Choroid plexus epithelial cell (primary cell): ENCODE data around the gene SLC35F4.

ENCODE experiments used
- DNase-seq: peaks from one replicate; pipeline ENCODE4 v3.0.0-alpha.2; 2010; ENCODE audit warnings: low read depth
- H3K4me3 ChIP-seq: 2 replicates; pipeline ENCODE4 v1.5.1; 2011; ENCODE audit warnings: low read depth, mild to moderate bottlenecking, control low read depth, low read length, moderate library complexity
- CTCF ChIP-seq: conservative IDR thresholded peaks from 2 replicates; pipeline ENCODE4 v1.5.1; 2011; ENCODE audit warnings: low read depth, mild to moderate bottlenecking, control low read depth, inconsistent platforms, low read length, moderate library complexity

Gene SLC35F4

GRCh38 chr14:57652769-57653168 lies 213.1 kb downstream of the SLC35F4 start:
- DNase-seq, result peak; percentile 0
- no peak for TF ChIP-seq CTCF
- no peak overlapping the region for H3K4me3 ChIP-seq

GRCh38 chr14:57641776-57642175 lies 224.1 kb downstream of the SLC35F4 start:
- H3K4me3 ChIP-seq, result no peak overlapping the region
- no peak for DNase-seq
- no peak for TF ChIP-seq CTCF

- TF ChIP-seq CTCF, result no peak
- DNase-seq, result no peak
- H3K4me3 ChIP-seq, result no peak overlapping the region
Observed at GRCh38 chr14:57640036-57640435, 225.9 kb downstream of the SLC35F4 start.

- TF ChIP-seq CTCF, result no peak
- DNase-seq, result no peak
- H3K4me3 ChIP-seq, result no peak overlapping the region
Observed at GRCh38 chr14:57637901-57638300, 228.0 kb downstream of the SLC35F4 start.

GRCh38 chr14:57634335-57634734 lies 231.6 kb downstream of the SLC35F4 start:
- no peak overlapping the region for H3K4me3 ChIP-seq
- no peak for TF ChIP-seq CTCF
- no peak for DNase-seq

GRCh38 chr14:57632649-57633048 lies 233.2 kb downstream of the SLC35F4 start:
- TF ChIP-seq CTCF, result no peak
- no peak overlapping the region for H3K4me3 ChIP-seq
- DNase-seq, result no peak

GRCh38 chr14:57617510-57617909 lies 248.4 kb downstream of the SLC35F4 start:
- TF ChIP-seq CTCF, result no peak
- no peak overlapping the region for H3K4me3 ChIP-seq
- DNase-seq, result no peak
